ENCODE data around the gene CHRDL2.

The CHRDL2 gene

GRCh38 chr11:74683279-74683871 is 47.9 kb downstream of the CHRDL2 start:
- no peak for DNase-seq

- no peak for DNase-seq
Observed at GRCh38 chr11:74682731-74683278, 48.4 kb downstream of the CHRDL2 start.

- DNase-seq: no peak
Observed at GRCh38 chr11:74681686-74682651, 49.3 kb downstream of the CHRDL2 start.

- no peak for DNase-seq
Observed at GRCh38 chr11:74680703-74681531, 50.3 kb downstream of the CHRDL2 start.

- no peak for DNase-seq
Observed at GRCh38 chr11:74680035-74680671, 51.1 kb downstream of the CHRDL2 start.

- no peak for DNase-seq
Observed at GRCh38 chr11:74679513-74679865, 51.7 kb downstream of the CHRDL2 start.

GRCh38 chr11:74678591-74679512 is 52.4 kb downstream of the CHRDL2 start:
- DNase-seq: no peak

GRCh38 chr11:74678041-74678440 is 53.2 kb downstream of the CHRDL2 start:
- DNase-seq: no peak

GRCh38 chr11:74677131-74677530 is 54.1 kb downstream of the CHRDL2 start:
- no peak for DNase-seq

GRCh38 chr11:74676596-74676995 is 54.6 kb downstream of the CHRDL2 start:
- no peak for DNase-seq

GRCh38 chr11:74675761-74676160 is 55.5 kb downstream of the CHRDL2 start:
- DNase-seq: no peak

GRCh38 chr11:74673693-74674360 is 57.4 kb downstream of the CHRDL2 start:
- no peak for DNase-seq

- no peak for DNase-seq
Observed at GRCh38 chr11:74672956-74673692, 58.1 kb downstream of the CHRDL2 start.

- DNase-seq: no peak
Observed at GRCh38 chr11:74672332-74672955, 58.8 kb downstream of the CHRDL2 start.

GRCh38 chr11:74671520-74672196 is 59.6 kb downstream of the CHRDL2 start:
- no peak for DNase-seq

GRCh38 chr11:74670171-74670570 is 61.1 kb downstream of the CHRDL2 start:
- no peak for DNase-seq

GRCh38 chr11:74669211-74670160 is 61.7 kb downstream of the CHRDL2 start:
- no peak for DNase-seq

- DNase-seq: no peak
Observed at GRCh38 chr11:74663315-74663714, 67.9 kb downstream of the CHRDL2 start.
